ENCODE measurements around the gene KL. TPM values are rescaled to one million over a fixed set of nuclear protein-coding genes. Genes with fewer than 3 reads are reported as not detected.
A peak's percentile ranks its signal among the peaks of the same experiment; 100 is the strongest.

KL gene
- 0.08 TPM for polyA plus RNA-seq (2013, experiment 1 of 2)
- polyA plus RNA-seq (2013, experiment 2 of 2): 0.04 TPM

GRCh38 chr13:33016414-33017322, at the start of gene KL:
Gene KL (plus strand): TSS chr13:33016423. CDS start chr13:33016441, 18 bp downstream.
- Histone ChIP-seq H2AFZ (ENCODE audit: low read length) (peak within 1 kb of the TSS; percentile 82), H3K4me1 (ENCODE audit: control insufficient read depth in 2 of 2, insufficient read depth in 1 of 2, low read depth in 1 of 2, low read length in 2 of 2) (peaks cover 0 to 6% of the 10 kb centered on the region in 2 donors), H2BK12ac (ENCODE audit: low read length) (peak within 1 kb of the TSS; percentile 75), H3K14ac (ENCODE audit: low read length) (no peak within 1 kb of the TSS), H3K4me3 (ENCODE audit: low read length in 2 of 2) (peak within 1 kb of the TSS in 1 of 2 donors; percentile 80), H3K79me1 (ENCODE audit: low read depth, low read length) (no peaks in the 10 kb centered on the region), H3K18ac (ENCODE audit: low read length) (peak within 1 kb of the TSS; percentile 89), H4K8ac (ENCODE audit: low read depth, low read length) (peak within 1 kb of the TSS; percentile 19), H4K91ac (ENCODE audit: low read depth, low read length, poor library complexity) (no peak within 1 kb of the TSS), H2BK120ac (ENCODE audit: low read depth, low read length) (peak within 1 kb of the TSS; percentile 37), H3K27me3 (ENCODE audit: control insufficient read depth in 3 of 3, insufficient read depth in 3 of 3, low read depth in 1 of 3, low read length in 3 of 3) (peaks cover 12 to 77% (median 28%) of the 10 kb centered on the region in 3 experiments), H2AK5ac (ENCODE audit: low read depth, low read length) (peak within 1 kb of the TSS; percentile 23), H3K23ac (ENCODE audit: low read depth, low read length, poor library complexity) (peak within 1 kb of the TSS; percentile 95), H3K4me2 (ENCODE audit: insufficient read depth, low read length, poor library complexity, severe bottlenecking) (peak within 1 kb of the TSS; percentile 95), H2BK15ac (ENCODE audit: low read length) (peak within 1 kb of the TSS; percentile 64), H3K27ac (replicated peaks; ENCODE audit: low read length) (no peak within 1 kb of the TSS), H3K36me3 (replicated peaks in 1 of 2; ENCODE audit: control insufficient read depth in 2 of 2, insufficient read depth in 2 of 2, low read length in 2 of 2) (no peaks in the 10 kb centered on the region), H3K9ac (ENCODE audit: low read depth, low read length, poor library complexity) (peak within 1 kb of the TSS; percentile 64), H3K4ac (ENCODE audit: low read length) (no peak within 1 kb of the TSS), H2BK5ac (ENCODE audit: low read length) (peak within 1 kb of the TSS; percentile 93), H3K9me3 (replicated peaks in 1 of 2; ENCODE audit: control insufficient read depth in 2 of 2, insufficient read depth in 1 of 2, low read depth in 1 of 2, low read length in 2 of 2) (peaks cover 0 to 24% of the 10 kb centered on the region in 2 donors)
- no peak for DNase-seq (ENCODE audit: low spot score)
- WGBS, 2 donors (ENCODE audit: extremely low coverage in 2 of 2, insufficient read length in 2 of 2, insufficient replicate concordance in 1 of 2): no CpG with 5 or more reads among the region's 106 CpGs

GRCh38 chr13:32967584-32968182, 48.5 kb upstream of the KL start:
- DNase-seq (ENCODE audit: low spot score): no peak
- no CpG with 5 or more reads among the region's 5 CpGs for WGBS, 2 donors (ENCODE audit: extremely low coverage in 2 of 2, insufficient read length in 2 of 2, insufficient replicate concordance in 1 of 2)
- H3K79me1 ChIP-seq (ENCODE audit: low read depth, low read length): no peaks in the 10 kb centered on the region

GRCh38 chr13:32968316-32968715, 47.9 kb upstream of the KL start:
- H2BK15ac ChIP-seq (ENCODE audit: low read length): no peak overlapping the region
- no peak overlapping the region for H3K23ac ChIP-seq (ENCODE audit: low read depth, low read length, poor library complexity)
- no peaks in the 10 kb centered on the region for H3K79me1 ChIP-seq (ENCODE audit: low read depth, low read length)
- no peaks in the 10 kb centered on the region for H3K36me3 ChIP-seq (replicated peaks in 1 of 2; ENCODE audit: control insufficient read depth in 2 of 2, insufficient read depth in 2 of 2, low read length in 2 of 2)
- H2BK120ac ChIP-seq (ENCODE audit: low read depth, low read length): no peak overlapping the region
- WGBS, 2 donors (ENCODE audit: extremely low coverage in 2 of 2, insufficient read length in 2 of 2, insufficient replicate concordance in 1 of 2): no CpG with 5 or more reads among the region's 1 CpG
- H4K8ac ChIP-seq (ENCODE audit: low read depth, low read length): no peak overlapping the region
- H2BK12ac ChIP-seq (ENCODE audit: low read length): no peak overlapping the region
- H3K4me3 ChIP-seq (ENCODE audit: low read length in 2 of 2): no peak overlapping the region
- no peak overlapping the region for H3K14ac ChIP-seq (ENCODE audit: low read length)
- H3K27ac ChIP-seq (replicated peaks; ENCODE audit: low read length): no peak overlapping the region
- no peak overlapping the region for H2BK5ac ChIP-seq (ENCODE audit: low read length)
- peaks cover 0 to 9% of the 10 kb centered on the region in 2 donors for H3K4me1 ChIP-seq (ENCODE audit: control insufficient read depth in 2 of 2, insufficient read depth in 1 of 2, low read depth in 1 of 2, low read length in 2 of 2)
- no peak overlapping the region for H3K4ac ChIP-seq (ENCODE audit: low read length)
- no peak overlapping the region for H4K91ac ChIP-seq (ENCODE audit: low read depth, low read length, poor library complexity)
- H3K4me2 ChIP-seq (ENCODE audit: insufficient read depth, low read length, poor library complexity, severe bottlenecking): no peak overlapping the region
- no peaks in the 10 kb centered on the region for H3K27me3 ChIP-seq (ENCODE audit: control insufficient read depth in 3 of 3, insufficient read depth in 3 of 3, low read depth in 1 of 3, low read length in 3 of 3)
- DNase-seq (ENCODE audit: low spot score): no peak
- no peak overlapping the region for H3K18ac ChIP-seq (ENCODE audit: low read length)
- H3K9ac ChIP-seq (ENCODE audit: low read depth, low read length, poor library complexity): no peak overlapping the region
- no peaks in the 10 kb centered on the region for H3K9me3 ChIP-seq (replicated peaks in 1 of 2; ENCODE audit: control insufficient read depth in 2 of 2, insufficient read depth in 1 of 2, low read depth in 1 of 2, low read length in 2 of 2)
- H2AK5ac ChIP-seq (ENCODE audit: low read depth, low read length): no peak overlapping the region
- H2AFZ ChIP-seq (ENCODE audit: low read length): peak overlapping the region; percentile 71

More at GRCh38 chr13:32967584-32968182, 48.5 kb upstream of the KL start:
- H4K8ac ChIP-seq (ENCODE audit: low read depth, low read length): no peak overlapping the region
- H2BK15ac ChIP-seq (ENCODE audit: low read length): no peak overlapping the region
- no peak overlapping the region for H4K91ac ChIP-seq (ENCODE audit: low read depth, low read length, poor library complexity)
- no peaks in the 10 kb centered on the region for H3K27me3 ChIP-seq (ENCODE audit: control insufficient read depth in 3 of 3, insufficient read depth in 3 of 3, low read depth in 1 of 3, low read length in 3 of 3)
- H3K4me1 ChIP-seq (ENCODE audit: control insufficient read depth in 2 of 2, insufficient read depth in 1 of 2, low read depth in 1 of 2, low read length in 2 of 2): peaks cover 0 to 9% of the 10 kb centered on the region in 2 donors
- H3K18ac ChIP-seq (ENCODE audit: low read length): no peak overlapping the region
- no peak overlapping the region for H3K4me2 ChIP-seq (ENCODE audit: insufficient read depth, low read length, poor library complexity, severe bottlenecking)
- H3K27ac ChIP-seq (replicated peaks; ENCODE audit: low read length): no peak overlapping the region
- no peaks in the 10 kb centered on the region for H3K9me3 ChIP-seq (replicated peaks in 1 of 2; ENCODE audit: control insufficient read depth in 2 of 2, insufficient read depth in 1 of 2, low read depth in 1 of 2, low read length in 2 of 2)
- no peak overlapping the region for H2BK5ac ChIP-seq (ENCODE audit: low read length)
- H3K9ac ChIP-seq (ENCODE audit: low read depth, low read length, poor library complexity): no peak overlapping the region
- no peak overlapping the region for H3K4ac ChIP-seq (ENCODE audit: low read length)
- no peak overlapping the region for H2AK5ac ChIP-seq (ENCODE audit: low read depth, low read length)
- no peak overlapping the region for H3K4me3 ChIP-seq (ENCODE audit: low read length in 2 of 2)
- H2BK120ac ChIP-seq (ENCODE audit: low read depth, low read length): no peak overlapping the region
- H2BK12ac ChIP-seq (ENCODE audit: low read length): no peak overlapping the region
- no peaks in the 10 kb centered on the region for H3K36me3 ChIP-seq (replicated peaks in 1 of 2; ENCODE audit: control insufficient read depth in 2 of 2, insufficient read depth in 2 of 2, low read length in 2 of 2)
- no peak overlapping the region for H3K23ac ChIP-seq (ENCODE audit: low read depth, low read length, poor library complexity)
- no peak overlapping the region for H3K14ac ChIP-seq (ENCODE audit: low read length)
- H2AFZ ChIP-seq (ENCODE audit: low read length): peak overlapping the region; percentile 71

GRCh38 chr13:32968793-32969192, 47.4 kb upstream of the KL start:
- peaks cover 0 to 9% of the 10 kb centered on the region in 2 donors for H3K4me1 ChIP-seq (ENCODE audit: control insufficient read depth in 2 of 2, insufficient read depth in 1 of 2, low read depth in 1 of 2, low read length in 2 of 2)
- no peak overlapping the region for H3K27ac ChIP-seq (replicated peaks; ENCODE audit: low read length)
- no peak overlapping the region for H3K23ac ChIP-seq (ENCODE audit: low read depth, low read length, poor library complexity)
- H3K36me3 ChIP-seq (replicated peaks in 1 of 2; ENCODE audit: control insufficient read depth in 2 of 2, insufficient read depth in 2 of 2, low read length in 2 of 2): no peaks in the 10 kb centered on the region
- no CpG with 5 or more reads among the region's 3 CpGs for WGBS, 2 donors (ENCODE audit: extremely low coverage in 2 of 2, insufficient read length in 2 of 2, insufficient replicate concordance in 1 of 2)
- no peak overlapping the region for H3K4me3 ChIP-seq (ENCODE audit: low read length in 2 of 2)
- H3K4me2 ChIP-seq (ENCODE audit: insufficient read depth, low read length, poor library complexity, severe bottlenecking): no peak overlapping the region
- no peak overlapping the region for H3K14ac ChIP-seq (ENCODE audit: low read length)
- DNase-seq (ENCODE audit: low spot score): no peak
- H4K91ac ChIP-seq (ENCODE audit: low read depth, low read length, poor library complexity): no peak overlapping the region
- H3K9me3 ChIP-seq (replicated peaks in 1 of 2; ENCODE audit: control insufficient read depth in 2 of 2, insufficient read depth in 1 of 2, low read depth in 1 of 2, low read length in 2 of 2): no peaks in the 10 kb centered on the region
- no peak overlapping the region for H4K8ac ChIP-seq (ENCODE audit: low read depth, low read length)
- H2BK120ac ChIP-seq (ENCODE audit: low read depth, low read length): no peak overlapping the region
- H2BK15ac ChIP-seq (ENCODE audit: low read length): no peak overlapping the region
- H2AK5ac ChIP-seq (ENCODE audit: low read depth, low read length): no peak overlapping the region
- H3K9ac ChIP-seq (ENCODE audit: low read depth, low read length, poor library complexity): no peak overlapping the region
- no peaks in the 10 kb centered on the region for H3K79me1 ChIP-seq (ENCODE audit: low read depth, low read length)
- no peak overlapping the region for H3K4ac ChIP-seq (ENCODE audit: low read length)
- no peak overlapping the region for H2BK12ac ChIP-seq (ENCODE audit: low read length)
- no peak overlapping the region for H2BK5ac ChIP-seq (ENCODE audit: low read length)
- no peaks in the 10 kb centered on the region for H3K27me3 ChIP-seq (ENCODE audit: control insufficient read depth in 3 of 3, insufficient read depth in 3 of 3, low read depth in 1 of 3, low read length in 3 of 3)
- no peak overlapping the region for H2AFZ ChIP-seq (ENCODE audit: low read length)
- no peak overlapping the region for H3K18ac ChIP-seq (ENCODE audit: low read length)
